ENCODE measurements around the gene CPLX3.

CPLX3 gene

DNA sequence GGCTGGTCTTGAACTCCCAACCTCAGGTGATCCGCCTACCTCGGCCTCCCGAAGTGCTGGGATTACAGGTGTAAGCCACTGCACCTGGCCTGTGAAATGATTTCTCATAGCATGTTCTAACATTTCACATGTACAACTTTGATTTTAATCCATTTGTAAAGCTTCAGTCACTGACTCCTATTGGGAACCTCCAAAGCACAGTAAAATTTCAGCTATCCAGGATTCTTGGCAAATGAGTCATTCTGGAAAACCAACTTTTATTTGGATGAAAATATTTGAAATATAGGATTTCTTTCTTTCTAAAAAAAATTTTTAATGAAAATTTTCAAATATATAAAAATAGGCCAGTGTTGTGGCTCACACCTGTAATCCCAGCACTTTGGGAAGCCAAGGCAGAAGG is 16.5 kb upstream of the CPLX3 start:
- no peaks in the 10 kb centered on the region for H4K20me1 ChIP-seq (ENCODE audit: insufficient read depth, low read length)
- H3K79me2 ChIP-seq (ENCODE audit: insufficient read depth, low read length): no peaks in the 10 kb centered on the region
- no peak overlapping the region for H3K27ac ChIP-seq (ENCODE audit: low read depth, low read length, poor library complexity, severe bottlenecking)
- H3K9me3 ChIP-seq (ENCODE audit: low read length): no peaks in the 10 kb centered on the region
- no peaks in the 10 kb centered on the region for H3K4me1 ChIP-seq (ENCODE audit: insufficient read depth, low read length, severe bottlenecking)
- TF ChIP-seq EZH2 (IDR thresholded peaks at IDR 0.05; ENCODE audit: borderline replicate concordance, low read length): no peak
- TF ChIP-seq, protein P1, sequence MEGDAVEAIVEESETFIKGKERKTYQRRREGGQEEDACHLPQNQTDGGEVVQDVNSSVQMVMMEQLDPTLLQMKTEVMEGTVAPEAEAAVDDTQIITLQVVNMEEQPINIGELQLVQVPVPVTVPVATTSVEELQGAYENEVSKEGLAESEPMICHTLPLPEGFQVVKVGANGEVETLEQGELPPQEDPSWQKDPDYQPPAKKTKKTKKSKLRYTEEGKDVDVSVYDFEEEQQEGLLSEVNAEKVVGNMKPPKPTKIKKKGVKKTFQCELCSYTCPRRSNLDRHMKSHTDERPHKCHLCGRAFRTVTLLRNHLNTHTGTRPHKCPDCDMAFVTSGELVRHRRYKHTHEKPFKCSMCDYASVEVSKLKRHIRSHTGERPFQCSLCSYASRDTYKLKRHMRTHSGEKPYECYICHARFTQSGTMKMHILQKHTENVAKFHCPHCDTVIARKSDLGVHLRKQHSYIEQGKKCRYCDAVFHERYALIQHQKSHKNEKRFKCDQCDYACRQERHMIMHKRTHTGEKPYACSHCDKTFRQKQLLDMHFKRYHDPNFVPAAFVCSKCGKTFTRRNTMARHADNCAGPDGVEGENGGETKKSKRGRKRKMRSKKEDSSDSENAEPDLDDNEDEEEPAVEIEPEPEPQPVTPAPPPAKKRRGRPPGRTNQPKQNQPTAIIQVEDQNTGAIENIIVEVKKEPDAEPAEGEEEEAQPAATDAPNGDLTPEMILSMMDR (IDR thresholded peaks at IDR 0.05; ENCODE audit: low read length): no peak
- no peak overlapping the region for H3K4me2 ChIP-seq (ENCODE audit: low read length)
- H3K27me3 ChIP-seq (ENCODE audit: insufficient read depth, low read length): no peaks in the 10 kb centered on the region; the same call in 1 of the 2 replicates
- H3K4me3 ChIP-seq (ENCODE audit: low read depth, low read length, poor library complexity, severe bottlenecking): no peak overlapping the region
- no peaks in the 10 kb centered on the region for H3K9me2 ChIP-seq (ENCODE audit: low read depth, low read length)
- H3K36me3 ChIP-seq (ENCODE audit: insufficient read depth, low read length): peaks cover 4% of the 10 kb centered on the region; the same call in 1 of the 2 replicates
- H2AFZ ChIP-seq (ENCODE audit: low read length): no peak overlapping the region
- H3F3A ChIP-seq (ENCODE audit: insufficient read depth, low read length): no peaks in the 10 kb centered on the region
- no peak overlapping the region for H3K9ac ChIP-seq (ENCODE audit: low read length)

DNA sequence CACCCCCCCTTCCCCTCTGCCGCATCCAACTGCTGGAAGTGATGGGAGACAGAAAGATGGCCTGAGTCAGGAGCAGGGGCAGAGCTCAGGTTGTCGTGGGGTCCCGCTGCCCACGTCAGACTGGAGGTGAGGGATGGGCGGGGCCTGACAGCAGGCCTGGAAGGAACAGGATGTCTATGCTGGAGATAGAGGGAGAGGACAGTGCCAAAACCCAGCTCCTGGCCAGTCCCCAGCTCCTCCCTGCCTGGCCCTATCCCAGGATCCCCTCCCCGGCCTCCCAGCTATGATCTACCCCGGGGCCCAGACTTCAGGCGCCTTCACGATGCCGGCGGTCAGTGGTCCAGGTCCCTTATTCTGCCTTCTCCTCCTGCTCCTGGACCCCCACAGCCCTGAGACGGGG is 13.9 kb upstream of the CPLX3 start, which contains the start of gene LMAN1L:
LMAN1L (plus strand) TSS at position 303 of the 400 bp plus-strand sequence; CDS start at position 323, 20 bp downstream.
- Histone ChIP-seq H3K4me3 (ENCODE audit: low read depth, low read length, poor library complexity, severe bottlenecking) (no peak within 1 kb of the TSS), H3K36me3 (ENCODE audit: insufficient read depth, low read length) (no peaks in the 10 kb centered on the region), H3K79me2 (ENCODE audit: insufficient read depth, low read length) (no peaks in the 10 kb centered on the region), H3K27me3 (ENCODE audit: insufficient read depth, low read length) (no peaks in the 10 kb centered on the region; the same call in 1 of the 2 replicates), H3K9me2 (ENCODE audit: low read depth, low read length) (no peaks in the 10 kb centered on the region), H3K27ac (ENCODE audit: low read depth, low read length, poor library complexity, severe bottlenecking) (no peak within 1 kb of the TSS), H3K9me3 (ENCODE audit: low read length) (no peaks in the 10 kb centered on the region), H2AFZ (ENCODE audit: low read length) (no peak within 1 kb of the TSS), H3K4me1 (ENCODE audit: insufficient read depth, low read length, severe bottlenecking) (peaks cover 7% of the 10 kb centered on the region), H3K9ac (ENCODE audit: low read length) (no peak within 1 kb of the TSS), H3K4me2 (ENCODE audit: low read length) (no peak within 1 kb of the TSS), H4K20me1 (ENCODE audit: insufficient read depth, low read length) (no peaks in the 10 kb centered on the region), H3F3A (ENCODE audit: insufficient read depth, low read length) (no peaks in the 10 kb centered on the region)
- TF ChIP-seq EZH2 (IDR thresholded peaks at IDR 0.05; ENCODE audit: borderline replicate concordance, low read length): no peak
- TF ChIP-seq, protein P1 (IDR thresholded peaks at IDR 0.05; ENCODE audit: low read length): no peak

DNA sequence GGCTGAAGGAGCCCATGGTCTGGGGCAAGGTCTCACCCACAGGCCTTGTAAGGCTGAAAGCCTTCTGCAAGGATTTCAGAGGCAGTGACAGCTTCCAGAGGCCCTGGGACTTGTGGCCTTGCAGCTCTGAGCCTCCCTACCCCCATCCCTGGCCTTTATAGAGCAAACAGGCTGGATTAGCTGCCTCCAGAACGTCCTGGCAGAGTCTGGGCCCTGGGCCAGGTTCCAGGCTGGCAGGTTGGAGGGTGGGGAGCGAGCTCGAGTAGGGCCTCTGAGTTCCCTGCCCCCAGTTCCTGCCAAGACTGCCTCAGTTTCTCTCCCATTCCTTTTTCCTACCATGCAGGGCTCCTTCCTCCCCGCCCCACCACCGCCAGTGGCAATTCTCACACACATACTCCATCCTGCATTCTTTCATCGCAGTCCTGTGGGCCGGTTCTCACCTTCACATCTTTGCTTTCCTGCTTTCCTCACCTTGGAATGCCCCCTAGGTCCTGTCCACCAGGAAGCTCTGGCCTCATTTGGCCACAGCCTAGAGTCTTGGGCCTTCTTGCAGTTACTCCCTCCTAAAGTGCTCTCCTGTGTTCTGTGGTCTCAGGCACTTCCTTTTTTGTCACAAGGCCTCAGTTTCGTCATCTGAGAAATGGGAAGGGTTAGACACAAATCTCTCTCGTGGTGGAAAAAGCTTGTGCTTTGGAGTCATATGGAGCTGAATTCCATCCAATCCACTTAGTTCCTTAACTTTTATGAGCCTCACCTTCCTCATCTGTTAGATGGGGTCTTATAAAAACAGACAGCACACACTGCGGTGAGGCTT is 11.1 kb upstream of the CPLX3 start:
- no peak overlapping the region for H3K9ac ChIP-seq (ENCODE audit: low read length)
- H3K4me1 ChIP-seq (ENCODE audit: insufficient read depth, low read length, severe bottlenecking): peaks cover 15% of the 10 kb centered on the region
- TF ChIP-seq, protein P1 (IDR thresholded peaks at IDR 0.05; ENCODE audit: low read length): no peak
- no peak for TF ChIP-seq EZH2 (IDR thresholded peaks at IDR 0.05; ENCODE audit: borderline replicate concordance, low read length)
- no peak overlapping the region for H2AFZ ChIP-seq (ENCODE audit: low read length)
- H3K9me3 ChIP-seq (ENCODE audit: low read length): no peaks in the 10 kb centered on the region
- no peak overlapping the region for H3K4me2 ChIP-seq (ENCODE audit: low read length)
- no peaks in the 10 kb centered on the region for H3K36me3 ChIP-seq (ENCODE audit: insufficient read depth, low read length)
- no peaks in the 10 kb centered on the region for H3K9me2 ChIP-seq (ENCODE audit: low read depth, low read length)
- H3K79me2 ChIP-seq (ENCODE audit: insufficient read depth, low read length): no peaks in the 10 kb centered on the region
- H4K20me1 ChIP-seq (ENCODE audit: insufficient read depth, low read length): no peaks in the 10 kb centered on the region
- H3K27ac ChIP-seq (ENCODE audit: low read depth, low read length, poor library complexity, severe bottlenecking): no peak overlapping the region
- no peaks in the 10 kb centered on the region; the same call in 1 of the 2 replicates for H3K27me3 ChIP-seq (ENCODE audit: insufficient read depth, low read length)
- no peak overlapping the region for H3K4me3 ChIP-seq (ENCODE audit: low read depth, low read length, poor library complexity, severe bottlenecking)
- no peaks in the 10 kb centered on the region for H3F3A ChIP-seq (ENCODE audit: insufficient read depth, low read length)

Data from OCI-LY1 (cell line).